T-helper 1 cell treated with Interleukin-12 subunit alpha and Interleukin-12 subunit beta and Interleukin-4 antibody, amounts not matched to agents 30 ng/mL and 1 ng/mL, for 36 hours (primary cell): ENCODE data around the gene RC3H1. TPM values are rescaled to one million over a fixed set of nuclear protein-coding genes. Genes with fewer than 3 reads are reported as not detected.
"Not testable (repeated sequence)": the region's sequence is repeated elsewhere in the genome, so short reads cannot be mapped to it uniquely, and the experiment has no call there.

Experiments used
- intact Hi-C: fragments of 100-400 bp; cut with micrococcal nuclease; formaldehyde crosslinking; loops from one replicate; pipeline ENCODE4 v1.15.1; 2024
- total RNA-seq: library from RNA; stranded (reverse); gene quantifications from 2 replicates; pipeline ENCODE4 v1.2.3, GENCODE V29; 2022

The RC3H1 gene
- total RNA-seq, result 37.8 and 37.9 TPM in 2 replicates

DNA sequence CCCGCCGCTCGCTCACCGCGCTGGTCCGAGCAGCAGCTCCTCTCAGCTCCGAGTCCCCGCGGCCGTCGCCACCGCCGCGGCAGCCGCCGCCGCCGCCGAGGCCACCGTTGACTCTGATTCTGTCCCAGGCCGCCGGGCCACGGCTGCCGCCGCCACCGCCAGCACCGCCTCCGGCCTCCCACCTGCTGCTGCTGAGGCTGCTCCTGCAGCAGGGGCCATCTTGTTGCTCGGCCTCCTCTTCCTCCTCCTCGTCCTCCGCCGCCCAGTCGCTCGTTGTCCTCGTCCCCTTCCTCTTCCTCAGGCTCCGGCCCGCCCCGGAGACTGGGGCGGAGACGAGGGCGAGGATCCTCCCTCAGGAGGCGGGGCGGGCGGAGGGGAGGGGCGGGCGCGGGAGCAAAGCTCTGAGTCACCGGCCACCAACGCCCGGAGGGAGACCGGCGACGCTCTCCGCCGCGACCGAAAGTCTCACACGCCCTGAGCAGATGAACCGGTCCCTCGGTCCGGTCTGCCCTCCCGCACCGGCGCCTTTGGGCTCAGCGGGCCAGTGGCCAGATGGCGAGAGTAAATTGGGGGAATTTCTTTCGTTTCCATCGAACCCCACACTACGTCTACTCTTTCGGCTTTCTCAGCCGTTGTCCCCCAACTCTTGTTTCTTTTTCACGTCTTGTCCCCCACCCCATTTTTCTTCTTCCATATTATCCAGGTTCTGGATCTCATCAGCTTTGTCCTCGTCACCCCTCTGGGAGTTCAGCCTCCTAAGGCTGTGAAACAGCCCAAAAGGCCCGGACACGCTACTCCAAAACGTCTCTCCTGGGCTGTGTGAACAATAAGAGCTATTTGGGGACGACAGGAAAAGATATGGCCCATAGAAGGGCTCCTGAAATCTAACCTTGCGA is at the start of gene RC3H1:
RC3H1 (minus strand) TSS at position 278 of the 896 bp plus-strand sequence. CDS start 29,372 bp downstream, outside the sequence.
- intact Hi-C loops, result loop anchor here (1.0 to 5.0 kb wide), 12 partner anchors 137 to 1490 kb away; partner anchors contain the start of genes CACYBP, KIAA0040, MRPS14 and RABGAP1L

DNA sequence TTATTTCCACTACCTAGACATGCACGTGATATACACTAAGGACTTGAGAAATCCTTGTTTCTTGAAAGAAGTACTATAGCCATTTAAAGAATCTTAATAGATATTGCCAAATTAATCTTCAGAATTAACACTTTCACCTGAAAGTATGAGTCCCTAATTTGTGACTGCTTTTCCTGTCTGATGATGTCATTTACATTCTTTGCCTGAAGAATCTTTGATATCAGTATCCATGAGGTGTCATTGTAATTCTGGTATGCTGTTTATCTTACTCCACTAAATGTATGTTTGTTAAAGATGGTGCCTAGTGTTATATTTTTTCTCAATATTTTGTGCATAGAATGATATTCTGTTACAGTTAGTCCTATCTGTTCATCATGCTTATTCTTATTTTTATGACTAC is 48.5 kb upstream of the RC3H1 start:
- intact Hi-C loops, result loop anchor here (5.0 kb wide), 1 partner anchor 638 kb away; no protein-coding TSS in a partner anchor

- intact Hi-C loops, result no loop called here
Observed at GRCh38 chr1:174068000-174068399, 45.8 kb upstream of the RC3H1 start.

- intact Hi-C loops, result no loop called here
Observed at GRCh38 chr1:174060090-174060489, 37.9 kb upstream of the RC3H1 start.

DNA sequence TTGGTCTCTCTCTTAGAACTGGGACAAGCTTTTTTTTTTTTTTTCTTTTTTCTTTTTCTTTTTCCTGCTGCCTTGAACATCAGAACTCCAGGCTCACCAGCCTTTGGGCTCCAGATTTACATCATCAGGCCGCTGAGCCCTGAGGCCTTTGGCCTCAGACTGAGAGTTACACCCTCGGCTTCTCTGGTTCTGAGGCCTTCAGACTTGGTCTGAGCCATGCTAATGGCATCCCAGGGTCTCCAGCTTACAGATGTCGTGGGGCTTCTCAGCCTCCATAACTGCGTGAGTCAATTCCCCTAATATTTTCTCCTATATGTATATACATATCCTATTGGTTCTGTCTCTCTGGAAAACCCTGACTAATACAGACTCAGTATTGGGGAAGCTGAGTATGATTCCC is 36.5 kb upstream of the RC3H1 start:
- intact Hi-C loops, result no loop called here

GRCh38 chr1:174056609-174057008 is 34.5 kb upstream of the RC3H1 start:
- intact Hi-C loops, result not testable (repeated sequence)

DNA sequence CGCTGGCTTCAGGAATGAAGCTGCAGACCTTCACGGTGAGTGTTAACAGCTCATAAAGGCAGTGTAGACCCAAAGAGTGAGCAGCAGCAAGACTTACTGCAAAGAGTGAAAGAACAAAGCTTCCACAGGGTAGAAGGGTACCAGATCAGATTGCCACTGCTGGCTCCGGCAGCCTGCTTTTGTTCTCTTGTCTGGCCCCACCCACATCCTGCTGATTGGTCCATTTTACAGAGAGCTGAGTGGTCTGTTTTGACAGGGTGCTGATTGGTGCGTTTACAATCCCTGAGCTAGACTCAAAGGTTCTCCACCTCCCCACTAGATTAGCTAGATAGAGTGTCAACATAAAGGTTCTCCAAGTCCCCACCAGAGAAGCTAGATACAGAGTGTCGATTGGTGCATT is 33.6 kb upstream of the RC3H1 start:
- intact Hi-C loops, result not testable (repeated sequence)

- intact Hi-C loops, result no loop called here
Observed at GRCh38 chr1:174053826-174054225, 31.7 kb upstream of the RC3H1 start.

GRCh38 chr1:174052621-174053020 is 30.5 kb upstream of the RC3H1 start:
- intact Hi-C loops, result no loop called here

GRCh38 chr1:174051956-174052355 is 29.8 kb upstream of the RC3H1 start:
- intact Hi-C loops, result no loop called here

GRCh38 chr1:174049514-174049913 is 27.4 kb upstream of the RC3H1 start:
- intact Hi-C loops, result no loop called here

GRCh38 chr1:174044418-174045222 is 22.5 kb upstream of the RC3H1 start:
- intact Hi-C loops, result no loop called here

DNA sequence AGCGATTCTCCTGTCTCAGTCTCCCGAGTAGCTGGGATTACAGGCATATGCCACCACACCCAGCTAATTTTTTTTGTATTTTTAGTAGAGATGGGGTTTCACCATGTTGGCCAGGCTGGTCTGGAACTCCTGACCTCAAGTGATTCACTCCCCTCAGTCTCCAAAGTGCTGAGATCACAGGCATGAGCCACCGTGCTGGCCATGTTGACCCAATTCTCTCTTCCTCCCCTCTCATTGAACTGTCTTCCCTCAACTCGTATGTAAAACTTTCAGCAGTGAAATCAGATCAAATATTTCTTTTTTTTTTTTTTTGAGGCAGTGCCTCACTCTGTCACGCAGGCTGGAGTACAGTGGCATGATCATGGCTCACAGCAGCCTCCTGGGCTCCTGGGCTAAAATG is 20.4 kb upstream of the RC3H1 start:
- intact Hi-C loops, result not testable (repeated sequence)

- intact Hi-C loops, result no loop called here
Observed at GRCh38 chr1:174041369-174041768, 19.2 kb upstream of the RC3H1 start.

- intact Hi-C loops, result no loop called here
Observed at GRCh38 chr1:174040387-174040786, 18.2 kb upstream of the RC3H1 start.

DNA sequence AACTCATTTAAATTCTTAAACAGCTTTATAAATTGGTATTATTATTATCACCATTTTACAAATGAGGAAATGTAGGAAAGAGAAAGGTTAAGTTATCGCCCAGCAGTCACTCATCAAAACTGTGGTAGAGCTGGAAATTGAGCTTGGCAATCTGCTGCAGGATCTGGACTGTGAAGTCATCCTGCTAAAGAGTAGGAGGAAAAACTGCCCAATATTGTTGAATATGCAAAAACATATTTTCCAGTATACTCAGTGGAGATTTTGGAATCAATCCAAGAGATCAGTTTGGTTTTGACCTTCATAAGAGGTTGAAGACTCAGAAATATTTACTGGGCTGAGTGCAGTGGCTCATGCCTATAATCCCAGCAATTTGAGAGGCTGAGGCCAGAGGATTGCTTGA is 16.9 kb upstream of the RC3H1 start:
- intact Hi-C loops, result no loop called here

GRCh38 chr1:174036798-174037197 is 14.6 kb upstream of the RC3H1 start:
- intact Hi-C loops, result no loop called here

GRCh38 chr1:174036204-174036603 is 14.0 kb upstream of the RC3H1 start:
- intact Hi-C loops, result no loop called here

GRCh38 chr1:174032671-174033222 is 10.6 kb upstream of the RC3H1 start:
- intact Hi-C loops, result no loop called here

- intact Hi-C loops, result no loop called here
Observed at GRCh38 chr1:174031099-174031498, 8.9 kb upstream of the RC3H1 start.

DNA sequence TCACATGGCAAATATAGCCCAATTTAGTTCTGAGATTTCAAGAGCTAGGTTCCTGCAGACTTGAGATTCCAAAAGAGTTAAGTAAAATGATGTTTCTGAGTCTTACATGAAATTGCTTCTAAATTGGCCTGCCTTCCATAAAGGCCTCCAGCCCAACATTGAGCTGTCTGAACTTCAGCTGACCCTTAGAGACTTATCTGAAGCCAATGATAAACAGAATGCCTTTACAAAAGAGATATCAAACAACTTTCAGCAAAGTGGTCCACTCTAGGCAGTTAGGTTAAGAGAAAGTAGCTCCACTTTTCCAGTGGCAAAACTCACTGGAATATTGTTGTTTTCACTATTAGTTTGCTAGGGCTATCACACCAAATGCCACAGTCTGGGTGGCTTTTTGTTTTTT is 6.3 kb upstream of the RC3H1 start:
- intact Hi-C loops, result no loop called here

DNA sequence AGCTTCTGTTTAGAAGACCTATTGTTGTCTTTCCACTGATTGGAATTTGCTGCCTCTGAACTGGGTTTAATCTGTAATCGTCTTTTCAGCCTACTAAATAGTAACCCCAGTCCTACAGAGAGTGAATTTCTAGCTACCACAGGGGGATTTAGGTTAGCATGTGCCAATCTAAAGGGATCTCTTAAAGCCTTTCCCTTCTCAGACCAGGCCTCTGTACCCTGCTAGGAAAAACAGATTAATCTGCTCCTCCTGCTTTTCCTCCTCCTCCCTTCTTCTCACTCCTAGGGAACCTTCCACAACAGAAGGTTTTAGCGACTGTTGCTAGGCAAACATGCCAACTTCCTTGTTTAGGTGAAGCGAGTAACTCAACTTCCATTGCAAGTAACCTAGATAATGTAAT is 1.3 kb upstream of the RC3H1 start:
- intact Hi-C loops, result loop anchor here (2.0 to 5.0 kb wide), 6 partner anchors 193 to 1276 kb away; partner anchors contain the start of genes KIAA0040 and MRPS14
